ENCODE data around the gene FILIP1L. TPM values are rescaled to one million over a fixed set of nuclear protein-coding genes. Genes with fewer than 3 reads are reported as not detected.

The FILIP1L gene
- 10 to 100 TPM; 48.7 to 97.3 (median 59.8) TPM for total RNA-seq
- polyA plus RNA-seq: 10 to 100 TPM; 10.6 to 98.4 (median 24.6) TPM
- long read RNA-seq, donor 1, transcript FILIP1L-203 (2 exons, 3,280 nt): major isoform, 17 of 17 reads
- long read RNA-seq, donor 1, partial matches to known transcripts: 0 of 17 reads
- long read RNA-seq, donor 1, other reads (novel, unspliced or antisense): 0 of 17 reads
- long read RNA-seq, donor 2, transcript FILIP1L-203 (2 exons, 3,280 nt): major isoform, 10 of 10 reads
- long read RNA-seq, donor 2, partial matches to known transcripts: 0 of 10 reads
- long read RNA-seq, donor 2, other reads (novel, unspliced or antisense): 0 of 10 reads
- long read RNA-seq, donor 3, partial matches to known transcripts: 0 of 2 reads
- long read RNA-seq, donor 3, other reads (novel, unspliced or antisense): 0 of 2 reads
- long read RNA-seq, donor 4, partial matches to known transcripts: 0 of 2 reads
- long read RNA-seq, donor 4, other reads (novel, unspliced or antisense): 0 of 2 reads
- long read RNA-seq, donor 5, transcript FILIP1L-203 (2 exons, 3,280 nt): major isoform, 13 of 19 reads
- long read RNA-seq, donor 5, partial matches to known transcripts: 6 of 19 reads
- long read RNA-seq, donor 5, other reads (novel, unspliced or antisense): 0 of 19 reads
- long read RNA-seq, donor 6: 0 reads
- long read RNA-seq, donor 7, transcript FILIP1L-203 (2 exons, 3,280 nt): major isoform, 28 of 28 reads
- long read RNA-seq, donor 7, partial matches to known transcripts: 0 of 28 reads
- long read RNA-seq, donor 7, other reads (novel, unspliced or antisense): 0 of 28 reads
- long read RNA-seq, donor 8, transcript FILIP1L-203 (2 exons, 3,280 nt): major isoform, 8 of 21 reads
- long read RNA-seq, donor 8, partial matches to known transcripts: 13 of 21 reads
- long read RNA-seq, donor 8, other reads (novel, unspliced or antisense): 0 of 21 reads
- long read RNA-seq, donor 9, transcript FILIP1L-203 (2 exons, 3,280 nt): major isoform, 10 of 10 reads
- long read RNA-seq, donor 9, partial matches to known transcripts: 0 of 10 reads
- long read RNA-seq, donor 9, other reads (novel, unspliced or antisense): 0 of 10 reads
- long read RNA-seq, donor 10, transcript FILIP1L-203 (2 exons, 3,280 nt): major isoform, 5 of 5 reads
- long read RNA-seq, donor 10, partial matches to known transcripts: 0 of 5 reads
- long read RNA-seq, donor 10, other reads (novel, unspliced or antisense): 0 of 5 reads

- no peaks in the 10 kb centered on the region for H3K4me1 ChIP-seq
- H3K4me3 ChIP-seq: no peak within 1 kb of the TSS
- DNase-seq: no peak
- no peaks in the 10 kb centered on the region for H3K9me3 ChIP-seq
- 74 to 85% (median 74%) methylated on average over 6 to 7 of the region's 7 CpGs for WGBS, 5 donors
- no peaks in the 10 kb centered on the region for H3K27me3 ChIP-seq
- no peak for TF ChIP-seq CTCF (IDR thresholded peaks at IDR 0.05)
- TF ChIP-seq POLR2A (IDR thresholded peaks at IDR 0.05): no peak
- no peak for TF ChIP-seq POLR2AphosphoS5 (IDR thresholded peaks at IDR 0.05)
- TF ChIP-seq EP300 (IDR thresholded peaks at IDR 0.05): no peak
- intact Hi-C loops (cut with DNase I; ENCODE audit: low total_unique reads): no loop called here
- H3K36me3 ChIP-seq: no peaks in the 10 kb centered on the region
- no peak within 1 kb of the TSS for H3K27ac ChIP-seq
Measured at GRCh38 chr3:100114413-100115030, at the start of gene FILIP1L. TSS of gene FILIP1L (minus strand) at chr3:100114501.

GRCh38 chr3:100163787-100164186, 49.5 kb upstream of the FILIP1L start:
- no peak for TF ChIP-seq POLR2AphosphoS5 (IDR thresholded peaks at IDR 0.05)
- Histone ChIP-seq H3K36me3 (peaks cover 0 to 13% (median 0%) of the 10 kb centered on the region in 4 donors), H3K4me1 (peaks cover 0 to 17% (median 6%) of the 10 kb centered on the region in 4 donors), H3K27me3 (no peaks in the 10 kb centered on the region), H3K27ac (peak overlapping the region in 1 of 5 donors; percentile 21), H3K9me3 (no peaks in the 10 kb centered on the region), H3K4me3 (no peak overlapping the region)
- DNase-seq: no peak
- intact Hi-C loops (cut with DNase I; ENCODE audit: low total_unique reads): no loop called here
- 79 to 91% (median 90%) methylated on average over 2 of the region's 2 CpGs for WGBS, 5 donors

GRCh38 chr3:100160521-100160920, 46.2 kb upstream of the FILIP1L start:
- H3K27ac ChIP-seq: peak overlapping the region in 1 of 5 donors; percentile 62
- peaks cover 0 to 21% (median 10%) of the 10 kb centered on the region in 4 donors for H3K4me1 ChIP-seq
- 93 to 98% (median 95%) methylated on average over 2 of the region's 2 CpGs for WGBS, 5 donors
- intact Hi-C loops (cut with DNase I; ENCODE audit: low total_unique reads): no loop called here
- H3K36me3 ChIP-seq: peaks cover 0 to 4% (median 0%) of the 10 kb centered on the region in 4 donors
- no peak overlapping the region for H3K4me3 ChIP-seq
- no peaks in the 10 kb centered on the region for H3K27me3 ChIP-seq
- peaks cover 0 to 13% (median 5%) of the 10 kb centered on the region in 4 donors for H3K9me3 ChIP-seq
- no peak for TF ChIP-seq POLR2AphosphoS5 (IDR thresholded peaks at IDR 0.05)
- no peak for TF ChIP-seq POLR2A (IDR thresholded peaks at IDR 0.05)
- TF ChIP-seq CTCF (IDR thresholded peaks at IDR 0.05): no peak
- TF ChIP-seq EP300 (IDR thresholded peaks at IDR 0.05): no peak
- no peak for DNase-seq

GRCh38 chr3:100159331-100160153, 45.2 kb upstream of the FILIP1L start:
- H3K27ac ChIP-seq: peak overlapping the region in 3 of 5 donors; percentile 49 to 62 (median 54)
- no peaks in the 10 kb centered on the region for H3K27me3 ChIP-seq
- DNase-seq: peak in 1 of 2 donors; percentile 44
- intact Hi-C loops (cut with DNase I; ENCODE audit: low total_unique reads): no loop called here
- H3K4me3 ChIP-seq: no peak overlapping the region
- H3K9me3 ChIP-seq: peaks cover 0 to 19% (median 9%) of the 10 kb centered on the region in 4 donors
- peaks cover 0 to 4% (median 0%) of the 10 kb centered on the region in 4 donors for H3K36me3 ChIP-seq
- 50 to 77% (median 66%) methylated on average over 4 of the region's 4 CpGs for WGBS, 5 donors
- H3K4me1 ChIP-seq: peaks cover 0 to 21% (median 10%) of the 10 kb centered on the region in 4 donors
- TF ChIP-seq POLR2A (IDR thresholded peaks at IDR 0.05) (no peak), POLR2AphosphoS5 (IDR thresholded peaks at IDR 0.05) (no peak), CTCF (IDR thresholded peaks at IDR 0.05) (no peak), EP300 (IDR thresholded peaks at IDR 0.05) (no peak)

Measured in stomach (tissue), 19 donors.